GM23338 (cell line): Measurements from ENCODE around the gene ZSCAN5C. TPM values are rescaled to one million over a fixed set of nuclear protein-coding genes. Genes with fewer than 3 reads are reported as not detected.
"Not testable (repeated sequence)": the region's sequence is repeated elsewhere in the genome, so short reads cannot be mapped to it uniquely, and the experiment has no call there.

Source experiments
- ATAC-seq: fragments of 200-7000 bp; cut with Tn5 transposase; 3 replicates; pipeline ENCODE4 v1.9.1; 2020
- DNase-seq: peaks from one replicate; pipeline ENCODE4 v3.0.0-alpha.2; 2015; ENCODE audit warnings: low spot score
- H2AFZ ChIP-seq: fragments of 200-600 bp; sonication (generic); 2 replicates; pipeline ENCODE4 v1.8.0; 2016; ENCODE audit warnings: antibody characterized with exemption, mild to moderate bottlenecking, moderate library complexity
- H3F3A ChIP-seq: fragments of 200-600 bp; sonication (generic); replicated peaks from 2 replicates; pipeline ENCODE4 v1.8.0; 2017; ENCODE audit warnings: antibody characterized with exemption, mixed run types, low read depth
- H3K27ac ChIP-seq: fragments of 200-600 bp; sonication (generic); 2 replicates; pipeline ENCODE4 v1.6.1; 2016; ENCODE audit warnings: low read depth
- H3K27me3 ChIP-seq: fragments of 200-600 bp; sonication (generic); 2 replicates; pipeline ENCODE4 v1.8.0; 2016; ENCODE audit warnings: mild to moderate bottlenecking, mixed run types, moderate library complexity; ENCODE audit not compliant: insufficient read depth
- H3K36me3 ChIP-seq: fragments of 200-600 bp; sonication (generic); 2 replicates; pipeline ENCODE4 v1.8.0; 2016; ENCODE audit warnings: mild to moderate bottlenecking; ENCODE audit not compliant: insufficient read depth
- H3K4me1 ChIP-seq: fragments of 200-600 bp; sonication (generic); 2 replicates; pipeline ENCODE4 v1.8.0; 2016; ENCODE audit warnings: mild to moderate bottlenecking, moderate library complexity; ENCODE audit not compliant: insufficient read depth
- H3K4me2 ChIP-seq: fragments of 200-600 bp; sonication (generic); 2 replicates; pipeline ENCODE4 v1.7.1; 2017; ENCODE audit warnings: mixed run types
- H3K4me3 ChIP-seq: fragments of 200-600 bp; sonication (generic); 2 replicates; pipeline ENCODE4 v1.6.1; 2016; ENCODE audit warnings: mixed run types
- H3K79me2 ChIP-seq: fragments of 200-600 bp; sonication (generic); replicated peaks from 2 replicates; pipeline ENCODE4 v1.8.0; 2017; ENCODE audit warnings: mild to moderate bottlenecking; ENCODE audit not compliant: insufficient read depth
- H3K9me2 ChIP-seq: fragments of 200-600 bp; sonication (generic); 2 replicates; pipeline ENCODE4 v1.8.0; 2017; ENCODE audit not compliant: insufficient read depth
- H4K20me1 ChIP-seq: fragments of 200-600 bp; sonication (generic); replicated peaks from 2 replicates; pipeline ENCODE4 v1.8.0; 2017; ENCODE audit warnings: mild to moderate bottlenecking; ENCODE audit not compliant: insufficient read depth
- H3K27ac Mint-ChIP-seq: 2 replicates; pipeline ENCODE4 v1.8.0; 2020; ENCODE audit warnings: inconsistent platforms, mild to moderate bottlenecking, moderate library complexity, mixed read lengths
- H3K27me3 Mint-ChIP-seq: 3 replicates; pipeline ENCODE4 v1.8.0; 2022; ENCODE audit warnings: low read depth, mild to moderate bottlenecking, moderate library complexity, mixed read lengths, inconsistent platforms; ENCODE audit not compliant: insufficient read depth, poor library complexity
- H3K36me3 Mint-ChIP-seq: 3 replicates; pipeline ENCODE4 v1.8.0; 2021; ENCODE audit warnings: low read depth, mild to moderate bottlenecking, inconsistent platforms, moderate library complexity, mixed read lengths
- H3K4me1 Mint-ChIP-seq: 3 replicates; pipeline ENCODE4 v1.8.0; 2020; ENCODE audit warnings: mild to moderate bottlenecking, inconsistent platforms, mixed read lengths
- H3K4me3 Mint-ChIP-seq: 3 replicates; pipeline ENCODE4 v1.8.0; 2021; ENCODE audit warnings: moderate library complexity, mild to moderate bottlenecking, inconsistent platforms, mixed read lengths
- H3K9me3 Mint-ChIP-seq: 3 replicates; pipeline ENCODE4 v1.8.0; 2020; ENCODE audit warnings: moderate library complexity, mild to moderate bottlenecking, inconsistent platforms, mixed read lengths
- CREB1 ChIP-seq: fragments of 250-450 bp; sonication (Bioruptor Pico); IDR thresholded peaks from 2 replicates; pipeline ENCODE4 v1.5.0; 2020; ENCODE audit warnings: low read depth, mild to moderate bottlenecking, moderate library complexity
- EZH2 ChIP-seq: fragments of 200-600 bp; sonication (generic); IDR thresholded peaks from one replicate; pipeline ENCODE4 v1.8.0; 2017; ENCODE audit warnings: antibody characterized with exemption, mild to moderate bottlenecking, low read depth; ENCODE audit not compliant: unreplicated experiment
- JUNB ChIP-seq: IDR thresholded peaks from one replicate; pipeline ENCODE4 v1.6.1; 2016; ENCODE audit warnings: antibody characterized with exemption; ENCODE audit not compliant: unreplicated experiment
- NANOG ChIP-seq: IDR thresholded peaks from 2 replicates; pipeline ENCODE4 v1.6.1; 2016; ENCODE audit warnings: antibody characterized with exemption, borderline replicate concordance
- POLR2AphosphoS5 ChIP-seq: IDR thresholded peaks from 2 replicates; pipeline ENCODE4 v1.6.1; 2016; ENCODE audit warnings: antibody characterized with exemption, low read depth
- STAT1 ChIP-seq: IDR thresholded peaks from one replicate; pipeline ENCODE4 v1.6.1; 2016; ENCODE audit warnings: antibody characterized with exemption; ENCODE audit not compliant: unreplicated experiment
- ZNF114 ChIP-seq: fragments of 250-450 bp; sonication (Bioruptor Pico); IDR thresholded peaks from 2 replicates; pipeline ENCODE4 v1.5.0; 2020; ENCODE audit warnings: mild to moderate bottlenecking, moderate library complexity
- ZNF331 ChIP-seq: fragments of 250-450 bp; sonication (Bioruptor Pico); IDR thresholded peaks from 2 replicates; pipeline ENCODE4 v1.5.0; 2020; ENCODE audit warnings: low read depth, mild to moderate bottlenecking, moderate library complexity
- polyA plus RNA-seq: library from polyadenylated mRNA; unstranded; fragments of >200 nt; fragmentation: Nextera tagmentation; extraction: Ambion mirVana; gene quantifications from 2 replicates; pipeline ENCODE4 v1.2.1, GENCODE V29; 2016
- total RNA-seq: library from RNA; depleted of rRNA; stranded (reverse); fragments of >200 nt; shearing (Covaris generic); gene quantifications from 2 replicates; pipeline ENCODE4 v1.2.3, GENCODE V29; 2014
- TF ChIP-seq, protein P1 (sequence below), 2 experiments: fragments of 200-600 bp in 1 of 2; sonication (generic) in 1 of 2; conservative IDR thresholded peaks; 2 replicates each; pipeline versions ENCODE4 v1.5.1 to v1.6.1; 2016 to 2017; ENCODE audit warnings: antibody characterized with exemption in 2 of 2, low read depth in 2 of 2, mild to moderate bottlenecking in 2 of 2, moderate library complexity in 1 of 2
- TF ChIP-seq, protein P2 (sequence below): IDR thresholded peaks from 2 replicates; pipeline ENCODE4 v1.6.1; 2016; ENCODE audit warnings: antibody characterized with exemption
- TF ChIP-seq, protein P3 (sequence below): IDR thresholded peaks from one replicate; pipeline ENCODE4 v1.6.1; 2018; ENCODE audit warnings: antibody characterized with exemption; ENCODE audit not compliant: unreplicated experiment

The ZSCAN5C gene
- total and polyA plus RNA-seq, 2 experiments from 2014 or later, result not detected

GRCh38 chr19:56221442-56221841, 19.4 kb downstream of the ZSCAN5C start:
- not testable (repeated sequence) for H3K4me1 Mint-ChIP-seq, H3K27ac Mint-ChIP-seq, H3K4me1 ChIP-seq

GRCh38 chr19:56221851-56222250, 19.8 kb downstream of the ZSCAN5C start:
- Histone ChIP-seq H3K27ac (no peak overlapping the region), H2AFZ (no peak overlapping the region), H3K27me3 (peaks cover 5% of the 10 kb centered on the region), H3K9me2 (no peaks in the 10 kb centered on the region), H3K36me3 (no peaks in the 10 kb centered on the region), H3K4me1 (peaks cover 2% of the 10 kb centered on the region; the same call in 1 of the 2 replicates), H3K79me2 (no peaks in the 10 kb centered on the region), H3K4me2 (no peak overlapping the region), H4K20me1 (no peaks in the 10 kb centered on the region), H3K4me3 (no peak overlapping the region), H3F3A (0 out of 2 replicates have a peak, but pooled peaks cover 4% of the 10 kb centered on the region)
- Mint-ChIP-seq H3K4me1 (peaks cover 6% of the 10 kb centered on the region), H3K4me3 (no peak overlapping the region), H3K27me3 (peaks cover under 1% of the 10 kb centered on the region), H3K36me3 (no peaks in the 10 kb centered on the region), H3K9me3 (no peaks in the 10 kb centered on the region), H3K27ac (no peak overlapping the region)
- no peak for ATAC-seq
- DNase-seq, result no peak
- TF ChIP-seq EZH2, result no peak
- TF ChIP-seq, protein P1, sequence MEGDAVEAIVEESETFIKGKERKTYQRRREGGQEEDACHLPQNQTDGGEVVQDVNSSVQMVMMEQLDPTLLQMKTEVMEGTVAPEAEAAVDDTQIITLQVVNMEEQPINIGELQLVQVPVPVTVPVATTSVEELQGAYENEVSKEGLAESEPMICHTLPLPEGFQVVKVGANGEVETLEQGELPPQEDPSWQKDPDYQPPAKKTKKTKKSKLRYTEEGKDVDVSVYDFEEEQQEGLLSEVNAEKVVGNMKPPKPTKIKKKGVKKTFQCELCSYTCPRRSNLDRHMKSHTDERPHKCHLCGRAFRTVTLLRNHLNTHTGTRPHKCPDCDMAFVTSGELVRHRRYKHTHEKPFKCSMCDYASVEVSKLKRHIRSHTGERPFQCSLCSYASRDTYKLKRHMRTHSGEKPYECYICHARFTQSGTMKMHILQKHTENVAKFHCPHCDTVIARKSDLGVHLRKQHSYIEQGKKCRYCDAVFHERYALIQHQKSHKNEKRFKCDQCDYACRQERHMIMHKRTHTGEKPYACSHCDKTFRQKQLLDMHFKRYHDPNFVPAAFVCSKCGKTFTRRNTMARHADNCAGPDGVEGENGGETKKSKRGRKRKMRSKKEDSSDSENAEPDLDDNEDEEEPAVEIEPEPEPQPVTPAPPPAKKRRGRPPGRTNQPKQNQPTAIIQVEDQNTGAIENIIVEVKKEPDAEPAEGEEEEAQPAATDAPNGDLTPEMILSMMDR (conservative IDR thresholded peaks at IDR 0.05; ENCODE audit: low read depth in 2 of 2), result no peak
- TF ChIP-seq CREB1 (CRISPR knock-in tag), result no peak
- no peak for TF ChIP-seq NANOG
- no peak for TF ChIP-seq ZNF114
- no peak for TF ChIP-seq JUNB
- no peak for TF ChIP-seq ZNF331 (CRISPR knock-in tag)
- TF ChIP-seq STAT1, result no peak
- TF ChIP-seq POLR2AphosphoS5, result no peak
- TF ChIP-seq, protein P2, sequence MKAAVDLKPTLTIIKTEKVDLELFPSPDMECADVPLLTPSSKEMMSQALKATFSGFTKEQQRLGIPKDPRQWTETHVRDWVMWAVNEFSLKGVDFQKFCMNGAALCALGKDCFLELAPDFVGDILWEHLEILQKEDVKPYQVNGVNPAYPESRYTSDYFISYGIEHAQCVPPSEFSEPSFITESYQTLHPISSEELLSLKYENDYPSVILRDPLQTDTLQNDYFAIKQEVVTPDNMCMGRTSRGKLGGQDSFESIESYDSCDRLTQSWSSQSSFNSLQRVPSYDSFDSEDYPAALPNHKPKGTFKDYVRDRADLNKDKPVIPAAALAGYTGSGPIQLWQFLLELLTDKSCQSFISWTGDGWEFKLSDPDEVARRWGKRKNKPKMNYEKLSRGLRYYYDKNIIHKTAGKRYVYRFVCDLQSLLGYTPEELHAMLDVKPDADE, result no peak
- TF ChIP-seq, protein P3, sequence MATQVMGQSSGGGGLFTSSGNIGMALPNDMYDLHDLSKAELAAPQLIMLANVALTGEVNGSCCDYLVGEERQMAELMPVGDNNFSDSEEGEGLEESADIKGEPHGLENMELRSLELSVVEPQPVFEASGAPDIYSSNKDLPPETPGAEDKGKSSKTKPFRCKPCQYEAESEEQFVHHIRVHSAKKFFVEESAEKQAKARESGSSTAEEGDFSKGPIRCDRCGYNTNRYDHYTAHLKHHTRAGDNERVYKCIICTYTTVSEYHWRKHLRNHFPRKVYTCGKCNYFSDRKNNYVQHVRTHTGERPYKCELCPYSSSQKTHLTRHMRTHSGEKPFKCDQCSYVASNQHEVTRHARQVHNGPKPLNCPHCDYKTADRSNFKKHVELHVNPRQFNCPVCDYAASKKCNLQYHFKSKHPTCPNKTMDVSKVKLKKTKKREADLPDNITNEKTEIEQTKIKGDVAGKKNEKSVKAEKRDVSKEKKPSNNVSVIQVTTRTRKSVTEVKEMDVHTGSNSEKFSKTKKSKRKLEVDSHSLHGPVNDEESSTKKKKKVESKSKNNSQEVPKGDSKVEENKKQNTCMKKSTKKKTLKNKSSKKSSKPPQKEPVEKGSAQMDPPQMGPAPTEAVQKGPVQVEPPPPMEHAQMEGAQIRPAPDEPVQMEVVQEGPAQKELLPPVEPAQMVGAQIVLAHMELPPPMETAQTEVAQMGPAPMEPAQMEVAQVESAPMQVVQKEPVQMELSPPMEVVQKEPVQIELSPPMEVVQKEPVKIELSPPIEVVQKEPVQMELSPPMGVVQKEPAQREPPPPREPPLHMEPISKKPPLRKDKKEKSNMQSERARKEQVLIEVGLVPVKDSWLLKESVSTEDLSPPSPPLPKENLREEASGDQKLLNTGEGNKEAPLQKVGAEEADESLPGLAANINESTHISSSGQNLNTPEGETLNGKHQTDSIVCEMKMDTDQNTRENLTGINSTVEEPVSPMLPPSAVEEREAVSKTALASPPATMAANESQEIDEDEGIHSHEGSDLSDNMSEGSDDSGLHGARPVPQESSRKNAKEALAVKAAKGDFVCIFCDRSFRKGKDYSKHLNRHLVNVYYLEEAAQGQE, result no peak

More at GRCh38 chr19:56221442-56221841, 19.4 kb downstream of the ZSCAN5C start:
- not testable (repeated sequence) for H3K27me3 ChIP-seq, H2AFZ ChIP-seq, H3F3A ChIP-seq, H3K9me2 ChIP-seq, H3K4me3 ChIP-seq, H3K36me3 Mint-ChIP-seq, H3K36me3 ChIP-seq, H3K4me2 ChIP-seq, H3K9me3 Mint-ChIP-seq, H3K4me3 Mint-ChIP-seq, H4K20me1 ChIP-seq, H3K27ac ChIP-seq, H3K79me2 ChIP-seq, H3K27me3 Mint-ChIP-seq
- TF ChIP-seq, protein P1 (conservative IDR thresholded peaks at IDR 0.05; ENCODE audit: low read depth in 2 of 2), result peak; percentile 50 to 70
- DNase-seq (peak; percentile 77), ATAC-seq (peak; percentile 14)
